Activated CD8-positive, alpha-beta T cell treated with anti-CD3 and anti-CD28 coated beads for 36 hours (primary cell): ENCODE data around the gene PIEZO2. TPM values are rescaled to one million over a fixed set of nuclear protein-coding genes. Genes with fewer than 3 reads are reported as not detected.

Experiments used
- ATAC-seq: fragments of 200-7000 bp; cut with Tn5 transposase; one replicate; pipeline ENCODE4 v1.10.0; 2021; ENCODE audit warnings: mild to moderate bottlenecking, moderate library complexity
- CTCF ChIA-PET: fragments of 350-600 bp; sonication (Branson Sonifier 250); formaldehyde crosslinking; loops from one replicate; lab custom pipeline; 2021; ENCODE audit warnings: antibody characterized with exemption; lab: Charles Lee
- POLR2A ChIA-PET: fragments of 350-600 bp; sonication (Branson Sonifier 250); formaldehyde crosslinking; loops from one replicate; lab custom pipeline; 2021; ENCODE audit warnings: antibody characterized with exemption; lab: Charles Lee
- DNase-seq: peaks from one replicate; pipeline ENCODE4 v3.0.0-alpha.2; 2020
- H3K27ac Mint-ChIP-seq: one replicate; pipeline ENCODE4 v1.8.0; 2021; ENCODE audit warnings: mild to moderate bottlenecking, mixed read lengths
- H3K27me3 Mint-ChIP-seq: one replicate; pipeline ENCODE4 v1.8.0; 2021; ENCODE audit warnings: mixed read lengths
- H3K36me3 Mint-ChIP-seq: one replicate; pipeline ENCODE4 v1.8.0; 2021; ENCODE audit warnings: low read depth, mixed read lengths
- H3K4me1 Mint-ChIP-seq: one replicate; pipeline ENCODE4 v1.8.0; 2021; ENCODE audit warnings: low read depth, mixed read lengths
- H3K4me3 Mint-ChIP-seq: one replicate; pipeline ENCODE4 v1.8.0; 2021; ENCODE audit warnings: mild to moderate bottlenecking, moderate library complexity, mixed read lengths
- H3K9me3 Mint-ChIP-seq: one replicate; pipeline ENCODE4 v1.8.0; 2021; ENCODE audit warnings: mixed read lengths
- intact Hi-C: fragments of 100-400 bp; cut with micrococcal nuclease; formaldehyde crosslinking; loops from one replicate; pipeline ENCODE4 v1.10.0; 2022
- total RNA-seq, 2 experiments: library from RNA; stranded (reverse); gene quantifications; one replicate each; pipeline ENCODE4 v1.2.3, GENCODE V29; 2021
- TF ChIP-seq, protein P1 (sequence below): fragments of 200-600 bp; IDR thresholded peaks from one replicate; pipeline ENCODE4 v1.8.0; 2022; ENCODE audit warnings: antibody characterized with exemption, mild to moderate bottlenecking

The PIEZO2 gene
- total RNA-seq, 2 experiments from 2014 or later, result not detected

DNA sequence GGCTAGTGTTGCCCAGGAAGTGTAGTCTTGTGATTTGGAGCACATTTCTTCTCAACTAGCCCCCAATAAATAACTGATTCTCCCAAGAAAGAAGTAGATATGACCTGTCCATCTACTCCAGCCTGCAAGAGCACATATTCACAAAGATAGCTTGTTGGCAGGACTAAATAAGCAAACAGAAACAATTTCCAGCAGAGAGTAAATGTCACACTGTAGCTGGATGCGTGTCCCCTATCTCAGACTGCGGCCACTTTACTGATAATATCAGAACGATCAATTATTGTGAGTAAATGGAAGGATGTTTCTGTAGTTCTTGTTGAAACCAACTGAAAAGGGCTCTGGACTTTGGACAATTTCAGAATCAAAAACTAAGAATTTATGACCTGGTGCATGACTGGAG, 97.9 kb downstream of the PIEZO2 start:
- no peaks in the 10 kb centered on the region for H3K9me3 Mint-ChIP-seq
- ATAC-seq (no peak), DNase-seq (no peak)
- CTCF ChIA-PET, result no interaction called here
- POLR2A ChIA-PET, result no interaction called here
- H3K36me3 Mint-ChIP-seq, result no peaks in the 10 kb centered on the region
- H3K27ac Mint-ChIP-seq, result no peak overlapping the region
- H3K27me3 Mint-ChIP-seq, result no peaks in the 10 kb centered on the region
- TF ChIP-seq, protein P1, sequence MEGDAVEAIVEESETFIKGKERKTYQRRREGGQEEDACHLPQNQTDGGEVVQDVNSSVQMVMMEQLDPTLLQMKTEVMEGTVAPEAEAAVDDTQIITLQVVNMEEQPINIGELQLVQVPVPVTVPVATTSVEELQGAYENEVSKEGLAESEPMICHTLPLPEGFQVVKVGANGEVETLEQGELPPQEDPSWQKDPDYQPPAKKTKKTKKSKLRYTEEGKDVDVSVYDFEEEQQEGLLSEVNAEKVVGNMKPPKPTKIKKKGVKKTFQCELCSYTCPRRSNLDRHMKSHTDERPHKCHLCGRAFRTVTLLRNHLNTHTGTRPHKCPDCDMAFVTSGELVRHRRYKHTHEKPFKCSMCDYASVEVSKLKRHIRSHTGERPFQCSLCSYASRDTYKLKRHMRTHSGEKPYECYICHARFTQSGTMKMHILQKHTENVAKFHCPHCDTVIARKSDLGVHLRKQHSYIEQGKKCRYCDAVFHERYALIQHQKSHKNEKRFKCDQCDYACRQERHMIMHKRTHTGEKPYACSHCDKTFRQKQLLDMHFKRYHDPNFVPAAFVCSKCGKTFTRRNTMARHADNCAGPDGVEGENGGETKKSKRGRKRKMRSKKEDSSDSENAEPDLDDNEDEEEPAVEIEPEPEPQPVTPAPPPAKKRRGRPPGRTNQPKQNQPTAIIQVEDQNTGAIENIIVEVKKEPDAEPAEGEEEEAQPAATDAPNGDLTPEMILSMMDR, result no peak
- H3K4me3 Mint-ChIP-seq, result no peak overlapping the region
- intact Hi-C loops, result no loop called here
- H3K4me1 Mint-ChIP-seq, result no peaks in the 10 kb centered on the region

DNA sequence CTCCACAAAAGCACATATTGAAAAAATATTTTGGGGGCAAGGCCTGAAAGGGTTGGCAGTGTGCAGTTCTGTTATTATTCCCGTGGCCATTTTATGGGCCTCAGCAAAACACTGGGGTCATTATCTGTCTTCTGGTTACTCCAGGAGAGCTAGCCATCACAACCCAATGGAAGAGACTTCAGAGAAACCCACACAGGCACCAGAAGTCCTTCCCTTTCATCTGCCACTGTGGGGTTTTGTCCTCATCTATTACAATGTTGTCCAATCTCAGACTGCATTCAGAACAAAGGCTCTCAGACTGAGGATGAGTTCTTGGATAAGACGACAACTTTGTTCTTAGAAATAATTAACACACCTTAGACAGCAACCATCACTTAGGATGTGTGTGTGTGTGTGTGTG, 98.4 kb downstream of the PIEZO2 start:
- no peaks in the 10 kb centered on the region for H3K4me1 Mint-ChIP-seq
- ChIA-PET CTCF (no interaction called here), POLR2A (no interaction called here)
- no peak overlapping the region for H3K27ac Mint-ChIP-seq
- TF ChIP-seq, protein P1, result no peak
- H3K27me3 Mint-ChIP-seq, result no peaks in the 10 kb centered on the region
- DNase-seq (no peak), ATAC-seq (no peak)
- no peak overlapping the region for H3K4me3 Mint-ChIP-seq
- intact Hi-C loops, result no loop called here
- H3K36me3 Mint-ChIP-seq, result no peaks in the 10 kb centered on the region
- H3K9me3 Mint-ChIP-seq, result no peaks in the 10 kb centered on the region

- no peak overlapping the region for H3K4me3 Mint-ChIP-seq
- ChIA-PET CTCF (no interaction called here), POLR2A (no interaction called here)
- ATAC-seq, result no peak
- intact Hi-C loops, result no loop called here
- TF ChIP-seq, protein P1, result no peak
- H3K27ac Mint-ChIP-seq, result no peak overlapping the region
- no peaks in the 10 kb centered on the region for H3K9me3 Mint-ChIP-seq
- no peak for DNase-seq
- H3K36me3 Mint-ChIP-seq, result no peaks in the 10 kb centered on the region
- no peaks in the 10 kb centered on the region for H3K27me3 Mint-ChIP-seq
- H3K4me1 Mint-ChIP-seq, result no peaks in the 10 kb centered on the region
Measured at GRCh38 chr18:11047817-11048216, 101.6 kb downstream of the PIEZO2 start.

DNA sequence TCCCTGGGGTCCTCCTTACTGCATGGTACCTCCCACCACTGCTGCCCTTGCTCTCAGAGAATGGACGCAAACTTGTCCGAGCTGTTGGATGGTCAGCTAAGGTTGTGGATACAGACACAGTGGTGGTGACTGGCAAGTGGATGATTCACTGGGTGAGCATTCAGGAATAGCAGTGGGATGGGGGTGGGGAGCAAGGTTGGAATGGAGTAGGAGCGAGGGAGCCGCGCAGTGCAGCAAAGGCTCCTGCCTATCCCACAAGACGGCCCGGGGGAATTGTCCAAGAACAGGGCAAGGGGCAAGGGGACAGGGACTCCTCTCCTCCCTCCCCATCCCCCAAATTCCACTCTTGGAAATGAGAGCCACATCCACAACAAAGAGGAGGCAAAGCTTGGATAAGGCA, 102.2 kb downstream of the PIEZO2 start:
- ATAC-seq (no peak), DNase-seq (no peak)
- intact Hi-C loops, result no loop called here
- ChIA-PET CTCF (no interaction called here), POLR2A (no interaction called here)
- Mint-ChIP-seq H3K4me1 (no peaks in the 10 kb centered on the region), H3K27ac (no peak overlapping the region), H3K27me3 (no peaks in the 10 kb centered on the region), H3K9me3 (no peaks in the 10 kb centered on the region), H3K36me3 (no peaks in the 10 kb centered on the region), H3K4me3 (no peak overlapping the region)
- TF ChIP-seq, protein P1, result no peak

DNA sequence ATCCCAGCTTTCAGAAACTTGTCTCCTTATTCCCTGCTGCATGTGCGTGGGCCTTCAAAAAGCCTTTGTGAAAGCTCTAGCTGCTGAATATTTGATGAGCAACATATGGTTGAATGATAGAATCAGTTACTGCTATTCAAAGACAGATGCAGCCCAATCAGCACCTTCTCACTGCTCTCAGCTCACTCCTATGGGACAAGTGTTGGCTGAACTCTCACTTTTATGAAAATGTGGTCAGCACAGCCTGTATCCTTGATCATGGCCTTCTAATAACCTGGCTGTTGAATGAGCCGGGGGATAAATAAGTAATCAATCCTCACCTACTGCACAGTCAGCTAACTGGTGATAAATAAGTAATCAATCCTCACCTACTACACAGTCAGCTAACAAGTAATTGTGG, 103.2 kb downstream of the PIEZO2 start:
- POLR2A ChIA-PET, result interaction anchor here (0.6 kb wide), 1 partner anchor 67 kb away, joined by 3 read pairs; no protein-coding TSS in a partner anchor
- H3K9me3 Mint-ChIP-seq, result no peaks in the 10 kb centered on the region
- H3K27ac Mint-ChIP-seq, result no peak overlapping the region
- TF ChIP-seq, protein P1, result no peak
- no peaks in the 10 kb centered on the region for H3K4me1 Mint-ChIP-seq
- no peak overlapping the region for H3K4me3 Mint-ChIP-seq
- no peaks in the 10 kb centered on the region for H3K36me3 Mint-ChIP-seq
- DNase-seq, result no peak
- intact Hi-C loops, result no loop called here
- ATAC-seq, result no peak
- CTCF ChIA-PET, result interaction anchor here (0.7 kb wide), 1 partner anchor 327 kb away, joined by 3 read pairs; no protein-coding TSS in a partner anchor
- H3K27me3 Mint-ChIP-seq, result no peaks in the 10 kb centered on the region
